ENCODE data around the gene EXOC2. TPM values are rescaled to one million over a fixed set of nuclear protein-coding genes. Genes with fewer than 3 reads are reported as not detected.
"Not testable (repeated sequence)": the region's sequence is repeated elsewhere in the genome, so short reads cannot be mapped to it uniquely, and the experiment has no call there.

The EXOC2 gene
- total RNA-seq, 4 donors from 2014 or later = 19.5 to 23.6 (median 20.9) TPM

- no peak overlapping the region for H3K4me3 ChIP-seq (ENCODE audit: low read depth, poor library complexity, severe bottlenecking)
- intact Hi-C loops (cut with DNase I; ENCODE audit: low total_unique reads) = no loop called here
- DNase-seq (ENCODE audit: low spot score in 2 of 2) = no peak
- no peak for TF ChIP-seq POLR2A (IDR thresholded peaks at IDR 0.05)
- WGBS, 2 donors = 89 to 95% methylated on average over 15 of the region's 15 CpGs
Measured at GRCh38 chr6:562052-562676, 130.8 kb downstream of the EXOC2 start.

- H3K4me3 ChIP-seq (ENCODE audit: low read depth, poor library complexity, severe bottlenecking); intact Hi-C loops (cut with DNase I; ENCODE audit: low total_unique reads); DNase-seq (ENCODE audit: low spot score in 2 of 2): not testable (repeated sequence)
- WGBS, 2 donors = 90 to 94% methylated on average over 7 of the region's 7 CpGs
Measured at GRCh38 chr6:561335-561734, 131.6 kb downstream of the EXOC2 start.

GRCh38 chr6:558959-559358, 134.0 kb downstream of the EXOC2 start:
- 88 to 91% methylated on average over 3 of the region's 3 CpGs for WGBS, 2 donors
- no peak for TF ChIP-seq POLR2A (IDR thresholded peaks at IDR 0.05)
- TF ChIP-seq CTCF (IDR thresholded peaks at IDR 0.05) = no peak
- intact Hi-C loops (cut with DNase I; ENCODE audit: low total_unique reads) = no loop called here

GRCh38 chr6:558089-558488, 134.8 kb downstream of the EXOC2 start:
- intact Hi-C loops (cut with DNase I; ENCODE audit: low total_unique reads) = no loop called here
- TF ChIP-seq POLR2A (IDR thresholded peaks at IDR 0.05) = no peak
- no peak for TF ChIP-seq CTCF (IDR thresholded peaks at IDR 0.05)
- DNase-seq (ENCODE audit: low spot score in 2 of 2) = no peak
- H3K4me3 ChIP-seq (ENCODE audit: low read depth, poor library complexity, severe bottlenecking) = no peak overlapping the region

More at GRCh38 chr6:558959-559358, 134.0 kb downstream of the EXOC2 start:
- no peak for DNase-seq (ENCODE audit: low spot score in 2 of 2)
- H3K4me3 ChIP-seq (ENCODE audit: low read depth, poor library complexity, severe bottlenecking) = no peak overlapping the region

GRCh38 chr6:551829-552350, 141.0 kb downstream of the EXOC2 start:
- WGBS, 2 donors = 90% methylated on average over 12 of the region's 12 CpGs
- intact Hi-C loops (cut with DNase I; ENCODE audit: low total_unique reads) = no loop called here
- no peak overlapping the region for H3K4me3 ChIP-seq (ENCODE audit: low read depth, poor library complexity, severe bottlenecking)
- no peak for DNase-seq (ENCODE audit: low spot score in 2 of 2)
- TF ChIP-seq POLR2A (IDR thresholded peaks at IDR 0.05) (no peak), CTCF (IDR thresholded peaks at IDR 0.05) (no peak)

GRCh38 chr6:551405-551804, 141.5 kb downstream of the EXOC2 start:
- DNase-seq (ENCODE audit: low spot score in 2 of 2) = no peak
- no peak overlapping the region for H3K4me3 ChIP-seq (ENCODE audit: low read depth, poor library complexity, severe bottlenecking)
- intact Hi-C loops (cut with DNase I; ENCODE audit: low total_unique reads) = no loop called here
- 60 to 61% methylated on average over 4 of the region's 4 CpGs for WGBS, 2 donors
- no peak for TF ChIP-seq POLR2A (IDR thresholded peaks at IDR 0.05)
- TF ChIP-seq CTCF (IDR thresholded peaks at IDR 0.05) = no peak

- 96 to 98% methylated on average over 6 of the region's 6 CpGs for WGBS, 2 donors
- H3K4me3 ChIP-seq (ENCODE audit: low read depth, poor library complexity, severe bottlenecking) = no peak overlapping the region
- TF ChIP-seq CTCF (IDR thresholded peaks at IDR 0.05) = no peak
- no peak for TF ChIP-seq POLR2A (IDR thresholded peaks at IDR 0.05)
- intact Hi-C loops (cut with DNase I; ENCODE audit: low total_unique reads) = no loop called here
- no peak for DNase-seq (ENCODE audit: low spot score in 2 of 2)
Measured at GRCh38 chr6:549906-550305, 143.0 kb downstream of the EXOC2 start.

Data from lower leg skin (tissue), 4 donors.